GM18505 (cell line): ENCODE measurements around the gene ZNG1F.
"Not testable (repeated sequence)": the region's sequence is repeated elsewhere in the genome, so short reads cannot be mapped to it uniquely, and the experiment has no call there.

Experiments used
- ATAC-seq: cut with Tn5 transposase; IDR thresholded peaks from one replicate; pipeline ENCODE4 v1.9.1; 2021; ENCODE audit not compliant: unreplicated experiment
- POLR2A ChIP-seq: IDR thresholded peaks from 4 replicates; pipeline ENCODE4 v1.6.1; 2011; ENCODE audit warnings: borderline replicate concordance; ENCODE audit not compliant: insufficient read depth, insufficient read length; ENCODE audit errors: extremely low read depth

ZNG1F gene

DNA sequence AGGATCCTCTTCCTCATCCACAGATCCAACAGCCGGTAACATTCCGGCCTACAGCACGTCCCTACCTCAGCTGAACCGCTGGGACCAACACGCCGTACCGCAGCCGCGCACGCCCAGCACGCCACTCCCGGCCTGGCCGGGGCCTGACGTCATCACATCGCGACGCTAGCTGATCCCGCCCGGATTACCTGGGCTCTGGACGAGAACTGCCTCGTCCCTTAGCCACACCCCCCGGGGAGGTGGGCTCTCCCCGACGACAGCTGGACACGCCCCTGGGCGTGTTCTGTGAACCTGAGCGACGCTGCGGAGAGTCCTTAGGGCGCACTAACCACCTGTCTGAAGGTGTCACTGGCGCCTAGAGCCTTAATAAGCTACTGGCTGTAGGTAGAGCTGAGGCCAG lies at the start of gene ZNG1F:
ZNG1F (minus strand) TSS at position 101 of the 400 bp plus-strand sequence; CDS start at position 42, 59 bp downstream.
- ATAC-seq = not testable (repeated sequence)

DNA sequence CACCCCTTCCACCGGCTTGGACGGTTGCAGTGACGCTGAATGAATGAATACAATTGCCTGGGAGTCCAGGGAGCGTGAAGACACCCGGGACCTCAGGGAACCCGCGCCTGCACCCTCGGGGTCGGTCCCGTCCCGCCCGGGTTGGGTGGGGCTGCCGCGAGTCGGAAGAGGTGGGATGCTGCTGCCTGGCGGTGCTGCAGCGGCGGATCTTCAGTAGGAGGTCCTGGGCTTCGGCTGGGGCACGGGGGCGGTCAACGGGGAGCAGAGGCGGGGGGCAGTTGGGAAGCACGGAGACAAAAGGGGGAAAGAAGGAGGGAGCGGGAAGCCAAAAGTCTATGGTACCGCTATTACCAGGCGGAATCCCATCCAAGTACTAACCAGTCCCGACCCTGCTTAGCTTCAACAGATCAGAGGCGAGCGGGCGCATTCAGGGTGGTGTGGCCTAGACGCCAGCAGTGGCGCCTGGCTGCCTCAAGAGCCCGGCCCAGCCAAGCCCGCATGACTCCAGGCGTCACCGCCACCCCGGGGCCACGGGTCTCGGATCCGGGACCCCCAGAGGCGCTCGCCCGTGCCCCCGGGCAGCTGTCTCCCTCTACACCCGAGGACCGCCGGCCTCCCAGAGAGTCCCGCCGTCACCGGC lies 48.1 kb upstream of the ZNG1F start:
- ATAC-seq = not testable (repeated sequence)

DNA sequence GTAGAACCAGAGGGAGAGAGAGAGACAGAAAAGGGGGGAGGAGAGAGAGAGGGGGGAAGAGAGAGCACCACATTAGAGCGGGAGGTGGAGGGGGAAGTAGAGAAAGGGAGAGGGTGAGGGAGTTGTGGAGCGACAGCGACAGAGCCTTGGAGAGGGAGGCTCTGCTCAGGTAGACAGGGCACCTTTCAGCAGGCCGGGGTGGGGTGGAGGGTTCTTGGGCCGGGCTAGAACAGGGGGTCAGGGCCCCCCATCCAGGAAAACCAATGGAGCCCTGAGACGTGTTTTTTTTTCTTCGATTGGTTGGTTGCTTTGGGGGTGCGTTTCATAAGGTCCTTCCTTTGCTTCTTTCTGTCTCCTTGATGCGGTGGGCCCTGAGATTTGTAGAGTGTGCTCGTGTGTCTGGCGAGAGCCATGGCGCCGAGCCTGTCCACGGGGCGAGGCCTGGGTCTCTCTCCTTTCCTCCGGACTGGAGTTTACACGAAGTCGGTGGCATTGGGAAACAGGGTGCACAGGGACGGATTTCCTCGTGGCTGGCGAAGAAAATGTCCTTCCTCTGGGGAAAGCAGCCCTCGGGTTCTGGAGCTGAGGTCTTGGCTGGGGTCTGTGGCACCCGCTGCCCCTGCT lies 47.5 kb upstream of the ZNG1F start:
- ATAC-seq = not testable (repeated sequence)

DNA sequence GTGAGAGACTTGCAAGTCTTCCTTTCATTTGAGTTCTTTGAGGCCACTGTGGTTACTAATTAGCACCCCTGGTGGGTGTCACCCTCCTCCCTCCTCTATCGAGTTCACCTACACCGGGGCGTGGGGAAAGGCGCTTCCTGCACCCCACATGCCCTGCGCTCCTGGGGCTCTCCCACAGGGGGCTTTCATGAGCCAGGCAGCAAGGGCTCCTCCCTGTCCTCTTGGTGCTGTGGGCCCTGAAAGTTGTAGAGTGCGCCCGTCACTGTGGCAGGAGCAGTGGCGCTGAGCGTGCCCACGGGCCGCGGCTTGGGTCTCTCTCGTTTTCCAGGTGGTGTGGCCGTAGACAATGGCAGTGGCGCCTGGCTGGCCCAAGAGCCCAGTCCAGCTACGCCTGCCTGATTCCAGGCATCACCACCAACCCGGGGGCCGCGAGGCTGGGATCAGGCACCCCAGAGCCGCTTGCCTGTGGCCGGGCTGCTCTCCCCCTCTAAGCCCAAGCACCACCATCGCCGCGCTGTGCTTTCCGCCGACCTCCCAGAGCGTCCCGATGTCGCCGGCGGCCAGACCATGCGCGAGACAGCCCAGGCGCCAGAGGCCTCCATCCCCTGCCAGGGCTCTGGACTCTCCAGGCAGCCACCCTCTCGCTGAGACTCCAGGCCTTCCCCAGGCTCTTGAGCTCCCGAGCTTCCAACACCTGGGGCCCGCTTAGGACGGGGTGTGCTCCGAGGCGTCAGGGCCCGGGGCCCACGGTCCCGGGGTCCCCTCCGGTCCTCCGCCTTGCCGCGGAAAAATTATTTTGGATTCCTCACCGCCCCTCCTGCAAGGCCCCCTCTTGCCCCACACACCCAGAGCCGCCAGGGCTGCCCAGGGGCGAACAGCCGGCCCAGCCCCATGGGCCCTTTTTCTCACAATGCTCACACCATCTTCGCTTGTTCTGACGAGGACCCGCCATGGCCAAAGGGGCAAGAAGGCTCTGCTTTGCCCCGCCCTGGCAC lies 46.0 kb upstream of the ZNG1F start:
- peak; percentile 100 for ATAC-seq
- peak; percentile 52 for TF ChIP-seq POLR2A

DNA sequence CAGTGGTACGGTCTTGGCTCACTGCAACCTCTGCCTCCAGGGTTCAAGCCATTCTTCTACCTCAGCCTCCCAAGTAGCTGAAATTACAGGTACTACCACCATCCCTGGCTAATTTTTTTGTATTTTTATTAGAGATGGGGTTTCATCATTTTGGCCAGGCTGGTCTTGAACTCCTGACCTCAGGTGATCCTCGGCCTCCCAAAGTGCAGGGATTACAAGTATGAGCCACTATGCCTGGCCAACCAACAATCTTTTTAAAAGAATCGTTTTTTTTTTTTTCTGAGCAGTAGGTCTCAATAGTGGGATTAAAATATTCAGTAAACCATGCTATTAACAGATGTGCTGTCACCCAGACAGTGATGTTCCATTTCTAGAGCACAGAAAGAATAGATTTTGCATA lies 45.1 kb upstream of the ZNG1F start:
- not testable (repeated sequence) for ATAC-seq

DNA sequence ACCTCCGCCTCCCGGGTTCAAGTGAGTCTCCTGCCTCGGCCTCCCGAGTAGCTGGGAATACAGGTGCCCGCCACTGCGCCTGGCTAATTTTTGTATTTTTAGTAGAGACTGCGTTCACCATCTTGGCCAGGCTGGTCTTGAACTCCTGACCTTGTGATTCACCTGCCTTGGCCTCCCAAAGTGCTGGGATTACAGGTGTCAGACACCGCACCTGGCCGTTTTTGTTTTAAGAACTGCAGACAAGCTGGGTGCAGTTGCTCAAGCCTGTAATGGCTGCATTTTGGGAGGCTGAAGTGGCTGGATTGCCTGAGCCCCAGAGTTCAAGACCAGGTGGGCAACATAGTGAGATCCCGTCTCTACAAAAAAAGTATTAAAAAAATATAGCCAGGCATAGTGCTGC lies 43.2 kb upstream of the ZNG1F start:
- not testable (repeated sequence) for ATAC-seq

DNA sequence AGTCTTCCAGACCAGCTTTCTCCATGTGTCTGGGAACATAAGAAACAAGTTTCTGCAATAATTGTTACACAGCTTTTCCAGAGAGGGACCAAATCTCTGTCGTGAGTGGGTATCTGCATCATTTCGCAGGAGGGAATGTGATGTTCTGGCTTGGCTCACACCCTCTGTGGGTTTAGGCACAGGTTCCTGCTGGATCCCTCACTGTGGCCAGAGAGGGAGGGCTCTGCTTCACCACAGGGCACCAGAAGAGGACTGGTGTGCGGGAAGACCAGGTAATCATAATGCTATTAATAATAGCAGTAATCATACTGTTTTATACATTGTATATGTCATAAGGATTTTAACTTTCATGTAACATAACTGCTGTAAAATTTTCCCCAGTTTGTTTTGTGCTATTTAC lies 41.3 kb upstream of the ZNG1F start:
- not testable (repeated sequence) for ATAC-seq

DNA sequence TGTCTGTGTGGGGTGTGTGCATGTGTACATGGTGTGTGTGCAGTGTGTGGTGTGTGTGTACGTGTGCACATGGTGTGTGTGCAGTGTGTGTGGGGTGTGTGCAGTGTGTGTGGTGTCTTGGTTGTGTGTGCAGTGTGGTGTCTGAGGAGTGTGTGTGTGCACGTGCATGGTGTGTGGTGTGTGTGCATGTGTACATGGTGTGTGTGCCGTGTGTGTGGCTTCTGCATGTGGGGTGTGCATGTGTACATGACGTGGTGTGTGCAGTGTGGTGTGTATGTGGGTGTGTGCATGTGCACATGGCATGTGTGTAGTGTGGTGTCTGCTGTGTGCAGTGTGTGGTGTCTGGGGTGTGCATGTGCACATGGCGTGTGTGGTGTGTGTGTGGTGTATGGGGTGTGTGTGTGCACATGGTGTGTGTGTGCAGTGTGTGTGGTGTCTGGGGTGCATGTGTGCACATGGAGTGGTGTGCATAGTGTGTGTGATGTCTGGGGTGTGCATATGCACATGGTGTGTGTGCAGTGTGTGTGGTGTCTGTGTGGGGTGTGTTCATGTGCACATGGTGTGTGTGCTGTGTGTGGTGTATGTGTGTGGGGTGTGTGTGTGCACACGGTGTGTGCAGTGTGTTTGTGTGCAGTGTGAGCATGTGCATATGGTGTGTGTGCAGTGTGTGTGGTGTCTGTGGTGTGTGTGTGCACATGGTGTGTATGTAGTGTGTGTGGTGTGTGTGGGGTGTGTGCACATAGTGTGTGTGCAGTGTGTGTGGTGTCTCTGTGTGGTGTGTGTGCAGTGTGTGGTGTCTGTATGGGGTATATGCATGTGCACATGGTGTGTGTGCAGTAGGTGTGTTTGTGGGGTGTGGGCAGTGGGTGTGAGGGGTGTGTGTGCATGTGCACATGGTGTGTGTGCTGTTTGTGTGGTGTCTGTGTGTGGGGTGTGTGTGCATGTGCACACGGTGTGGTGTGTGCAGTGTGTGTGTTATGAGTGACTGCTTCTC lies 40.6 kb upstream of the ZNG1F start:
- ATAC-seq = peak; percentile 36
- TF ChIP-seq POLR2A = peak; percentile 51

DNA sequence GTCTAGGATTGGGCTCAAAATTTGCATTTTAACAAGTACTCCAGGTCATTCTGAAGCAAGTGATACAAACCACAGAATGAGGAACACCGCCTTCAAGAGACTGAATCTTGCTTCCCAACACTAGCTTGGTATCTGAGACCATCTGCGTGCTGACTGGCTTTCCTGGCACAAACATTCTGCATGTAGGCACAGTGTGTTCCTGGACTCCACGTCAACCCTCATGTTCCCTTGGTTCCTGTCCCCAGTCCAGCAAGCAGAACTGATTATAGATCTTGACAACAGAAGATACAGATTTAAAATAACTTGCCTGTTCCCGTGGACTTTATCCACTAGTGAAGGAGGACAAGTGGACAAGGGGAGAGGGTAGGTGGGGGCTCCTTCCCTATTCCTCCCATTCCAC lies 30.7 kb upstream of the ZNG1F start:
- ATAC-seq = not testable (repeated sequence)

DNA sequence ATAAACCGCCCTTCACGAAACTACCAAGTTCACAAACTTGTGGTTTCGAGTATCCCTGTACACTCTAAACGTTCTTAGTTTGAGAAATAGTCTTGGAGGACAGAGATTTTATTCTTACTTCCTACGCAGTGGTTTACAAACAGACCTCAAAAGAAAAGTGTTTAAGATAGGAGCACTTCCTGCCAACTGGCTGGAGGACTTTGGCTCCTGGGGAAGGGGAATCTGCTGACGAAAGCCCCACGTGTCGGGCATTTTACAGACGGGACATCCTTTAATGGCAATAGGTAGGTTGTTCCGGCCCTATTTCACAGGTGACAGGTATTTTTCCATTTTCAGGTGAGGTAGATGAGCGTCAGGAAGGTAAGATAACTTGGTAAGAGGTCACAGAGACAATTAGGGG lies 678 bp downstream of the ZNG1F start:
- not testable (repeated sequence) for ATAC-seq

DNA sequence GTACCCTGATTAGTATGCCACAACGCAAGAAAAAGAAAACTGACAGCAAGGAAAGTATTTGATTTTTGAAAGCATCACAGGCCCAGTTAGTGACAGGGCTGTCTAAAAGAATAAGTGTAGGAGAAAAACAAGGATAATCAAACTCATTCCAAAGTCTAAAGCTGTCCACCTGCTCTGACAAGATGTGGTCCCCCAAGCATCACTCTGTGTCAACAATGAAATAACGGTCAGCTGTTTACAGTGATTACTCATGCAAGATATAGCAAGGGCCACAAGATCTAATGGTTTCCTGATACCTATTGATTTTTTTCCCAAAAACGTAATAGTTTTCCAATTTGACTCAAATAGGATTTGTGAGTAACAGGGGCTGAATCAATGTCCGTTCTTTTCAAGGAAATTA lies 14.1 kb downstream of the ZNG1F start:
- not testable (repeated sequence) for ATAC-seq

DNA sequence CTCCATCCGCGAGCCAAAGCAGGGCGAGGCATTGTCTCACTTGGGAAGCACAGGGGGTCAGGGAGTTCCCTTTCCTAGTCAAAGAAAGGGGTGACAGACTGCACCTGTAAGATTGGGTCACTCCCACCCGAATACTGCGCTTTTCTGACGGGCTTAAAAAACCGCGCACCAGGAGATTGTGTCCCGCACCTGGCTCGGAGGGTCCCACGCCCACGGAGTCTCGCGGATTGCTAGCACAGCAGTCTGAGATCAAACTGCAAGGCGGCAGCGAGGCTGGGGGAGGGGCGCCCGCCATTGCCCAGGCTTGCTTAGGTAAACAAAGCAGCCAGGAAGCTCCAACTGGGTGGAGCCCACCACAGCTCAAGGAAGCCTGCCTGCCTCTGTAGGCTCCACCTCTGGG lies 39.0 kb downstream of the ZNG1F start:
- not testable (repeated sequence) for ATAC-seq

DNA sequence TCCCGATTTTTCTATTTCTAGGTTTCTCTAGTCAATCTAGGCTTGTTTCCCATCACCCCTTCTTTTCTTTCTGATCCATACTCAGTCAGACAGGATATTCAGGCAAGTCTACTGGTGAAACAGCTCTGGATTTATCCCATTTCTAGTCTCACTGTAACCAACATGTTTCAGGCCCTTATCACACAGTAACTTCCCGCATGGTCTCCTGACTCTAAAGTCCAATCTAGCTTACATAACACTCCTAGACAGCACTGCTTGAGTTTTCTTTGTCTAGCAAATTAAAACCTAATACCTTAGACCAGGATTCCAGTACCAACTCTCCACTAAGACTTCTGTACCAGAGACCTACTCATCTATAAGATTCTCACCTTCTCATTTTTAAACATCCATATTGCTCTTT lies 47.2 kb downstream of the ZNG1F start:
- not testable (repeated sequence) for ATAC-seq

DNA sequence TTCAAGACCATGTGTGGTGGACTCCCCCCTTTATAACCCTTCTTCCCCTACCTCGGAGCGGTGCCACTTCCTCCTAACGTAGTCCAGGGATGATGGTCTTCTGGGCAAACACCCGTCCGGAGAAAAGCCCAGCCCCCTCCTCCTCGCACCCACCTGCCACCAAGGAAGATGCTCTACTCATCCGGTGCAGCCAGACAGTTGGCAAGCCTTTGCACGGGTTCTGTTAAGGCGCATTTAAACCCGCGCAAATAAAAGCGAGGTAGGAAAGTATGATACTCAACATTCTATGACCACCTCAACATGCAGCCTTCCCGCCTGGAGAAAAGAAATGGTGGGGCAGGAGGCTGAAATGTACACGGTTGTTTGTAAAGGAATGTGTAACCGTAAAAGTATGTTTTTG lies 60.5 kb downstream of the ZNG1F start, which contains the start of gene FOXD4L6:
FOXD4L6 (minus strand) TSS at position 101 of the 400 bp plus-strand sequence. CDS start 298 bp downstream, outside the sequence.
- ATAC-seq = not testable (repeated sequence)

DNA sequence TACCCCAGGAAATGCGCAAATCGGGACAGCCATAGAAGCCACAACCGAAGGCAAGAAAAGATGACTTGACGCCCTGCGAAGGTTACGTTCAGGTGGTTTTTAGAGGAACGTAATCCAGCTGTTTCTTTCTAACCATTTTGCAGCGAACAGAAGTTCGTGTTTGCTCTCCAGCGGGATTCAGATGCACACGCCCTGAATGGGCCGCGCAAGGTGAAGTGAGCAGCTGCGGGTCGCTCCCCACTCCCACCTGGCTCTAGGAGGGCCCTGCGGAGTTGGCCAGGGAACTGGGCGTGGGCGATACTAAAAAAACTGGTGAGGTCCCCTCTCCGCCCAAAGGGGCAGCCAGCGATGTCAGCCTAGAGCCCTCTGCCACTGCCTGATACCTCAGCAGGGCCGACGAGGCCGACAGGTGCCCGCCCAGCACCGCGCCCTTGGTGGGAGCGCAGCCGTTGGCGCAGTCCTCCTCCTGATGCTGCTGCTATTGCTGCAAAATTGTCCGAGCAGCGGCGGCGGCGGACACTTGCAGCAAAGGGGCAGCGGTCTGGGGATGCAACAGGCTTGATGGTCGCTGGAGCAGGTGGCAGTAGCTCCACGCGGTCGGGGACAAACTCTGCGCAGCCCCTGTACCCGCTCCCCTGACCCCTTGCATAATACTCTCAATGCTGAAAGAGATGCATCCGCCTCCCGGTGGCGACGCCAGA lies 62.2 kb downstream of the ZNG1F start:
- ATAC-seq = not testable (repeated sequence)

DNA sequence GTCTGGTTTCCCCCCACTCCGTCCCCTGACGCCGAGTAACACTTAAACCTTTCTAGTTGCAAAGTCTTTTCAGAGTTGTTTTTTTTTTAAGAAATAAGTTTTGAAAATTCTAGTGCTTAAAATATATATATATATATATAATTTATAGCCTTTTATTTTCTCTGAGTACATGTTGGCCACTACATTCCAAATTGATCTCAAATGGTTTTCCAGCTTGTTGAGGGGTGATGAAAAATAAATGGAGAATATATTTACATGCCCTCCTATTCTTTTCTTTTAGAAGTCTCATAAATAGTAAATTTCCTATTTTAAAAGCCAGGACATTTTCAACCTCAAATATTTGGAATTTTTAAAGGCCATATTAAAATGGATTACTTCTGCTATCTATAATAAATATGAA lies 63.2 kb downstream of the ZNG1F start:
- ATAC-seq = not testable (repeated sequence)

DNA sequence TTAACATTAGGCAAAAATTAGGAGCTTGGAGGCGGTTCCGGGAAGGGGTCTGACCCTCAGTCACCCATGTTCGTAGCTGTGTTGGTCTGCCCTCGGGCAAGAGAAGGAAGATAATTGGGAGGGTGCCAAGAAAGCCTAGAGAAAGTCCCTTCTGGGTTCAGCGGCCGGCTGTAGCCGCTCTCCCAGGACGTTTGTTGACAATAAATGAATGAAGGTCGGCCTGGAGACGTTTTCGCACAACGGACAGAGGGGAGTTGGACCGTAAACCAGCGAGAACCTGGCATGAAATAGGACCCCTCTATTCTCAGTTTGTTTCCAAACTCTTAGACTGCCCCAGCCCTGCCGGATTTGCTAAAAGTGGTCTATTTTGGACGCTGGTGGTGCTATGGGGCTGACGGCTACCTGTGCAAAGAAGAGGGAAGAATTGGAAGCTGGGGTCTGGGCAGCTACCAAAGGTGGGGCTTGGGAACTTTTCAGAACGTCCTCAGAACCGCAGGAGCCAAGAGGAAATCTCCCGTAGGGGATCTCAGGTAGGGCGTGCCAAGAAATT lies 63.9 kb downstream of the ZNG1F start:
- not testable (repeated sequence) for ATAC-seq
